NCI-H2081 (cell line): ENCODE data around the gene IGF2BP3.
"Not testable (repeated sequence)": the region's sequence is repeated elsewhere in the genome, so short reads cannot be mapped to it uniquely, and the experiment has no call there.

Source experiments
- DNase-seq, 2 experiments: peaks; one replicate each; lab custom pipeline; 2025; lab: John Stamatoyannopoulos, UW

Gene IGF2BP3

DNA sequence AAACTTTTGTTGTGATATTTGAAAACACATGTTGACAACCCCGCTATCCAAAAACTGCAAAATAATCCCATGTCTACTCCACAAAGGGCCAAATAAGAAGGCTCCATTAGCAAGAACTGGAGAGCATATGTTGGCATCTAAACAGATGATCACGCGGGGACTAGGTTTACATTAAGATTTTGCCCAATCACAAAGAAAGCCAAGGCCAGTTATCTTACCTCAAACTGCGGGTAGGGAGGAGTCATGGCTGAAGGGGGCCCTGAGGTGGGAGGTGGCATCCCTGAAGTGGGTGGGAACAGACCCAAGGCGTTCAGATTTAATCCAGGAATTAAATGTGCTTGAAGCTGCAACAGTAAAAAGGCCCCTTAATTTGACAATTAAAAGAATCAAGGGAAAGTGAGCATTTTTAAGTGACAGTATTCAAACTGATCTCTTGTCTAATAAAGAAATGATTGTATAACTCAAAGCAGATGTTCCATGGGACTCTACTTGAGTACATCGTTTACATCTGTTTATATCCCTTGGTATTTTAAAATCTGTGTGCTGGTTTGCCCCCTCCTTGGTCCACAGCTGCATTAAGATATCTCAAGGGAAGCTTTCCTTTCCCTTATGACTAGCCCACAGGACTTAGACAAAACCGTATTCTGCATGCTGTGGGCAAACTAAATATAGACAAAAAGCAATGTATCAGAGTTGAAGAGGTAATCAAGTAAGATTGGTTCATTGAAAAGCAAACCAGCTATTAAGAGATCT is 128.3 kb downstream of the IGF2BP3 start:
- DNase-seq = no peak

DNA sequence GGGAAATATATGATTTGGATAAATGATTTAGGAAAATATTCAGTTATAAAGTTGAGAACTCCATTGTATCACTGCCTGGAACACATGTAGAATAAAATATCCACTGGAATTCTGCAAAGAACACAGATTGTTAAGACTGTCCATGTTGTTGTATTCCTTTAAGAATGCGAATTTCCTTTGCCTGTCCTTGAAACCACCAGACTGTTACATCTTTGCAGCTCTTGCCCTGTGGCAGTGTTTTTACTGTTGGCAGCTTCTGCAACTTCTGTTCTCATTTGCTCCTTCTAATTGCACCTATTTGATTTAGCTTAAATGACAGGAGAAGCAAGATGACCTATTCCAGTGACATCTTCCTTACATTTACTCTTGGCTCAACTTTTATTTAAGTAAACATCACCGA is 131.4 kb downstream of the IGF2BP3 start:
- DNase-seq = no peak

DNA sequence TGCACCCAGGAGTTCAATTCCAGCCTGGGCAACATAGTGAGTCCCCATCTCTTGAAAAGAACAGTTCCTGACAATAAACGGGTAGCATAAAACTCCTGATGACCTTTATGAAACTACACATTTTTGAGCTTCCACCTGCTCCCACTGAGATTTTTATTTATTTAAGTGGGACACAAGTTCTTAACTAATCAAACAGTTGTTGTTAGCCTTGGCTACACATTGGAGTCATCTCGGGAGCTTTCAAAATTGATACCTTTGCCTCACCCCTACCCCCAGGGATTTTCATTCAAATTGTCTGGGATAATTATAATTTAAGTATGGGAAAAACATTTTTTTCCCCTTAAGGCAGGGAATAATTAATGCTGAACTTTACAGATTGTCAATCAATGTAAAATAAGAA is 131.9 kb downstream of the IGF2BP3 start:
- no peak for DNase-seq

DNA sequence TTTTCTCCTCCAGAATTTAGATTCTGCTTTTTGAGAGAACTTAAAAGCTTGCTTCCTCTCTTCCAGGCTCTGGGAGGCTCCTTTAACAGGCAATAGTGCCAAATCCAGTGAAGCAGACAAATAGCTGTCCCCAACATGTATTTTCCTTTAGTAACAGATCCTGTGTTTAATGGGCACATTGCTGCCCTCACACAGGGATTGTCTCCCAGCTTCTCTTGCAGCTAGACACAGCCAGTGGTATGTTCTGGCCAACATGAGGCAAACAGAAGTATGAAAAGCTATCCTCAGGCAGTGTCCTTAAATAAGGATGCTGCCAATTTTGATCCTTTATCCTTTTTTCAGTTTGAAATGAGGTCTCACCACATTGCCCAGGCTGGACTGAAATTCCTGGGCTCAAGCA is 132.9 kb downstream of the IGF2BP3 start:
- no peak for DNase-seq

DNA sequence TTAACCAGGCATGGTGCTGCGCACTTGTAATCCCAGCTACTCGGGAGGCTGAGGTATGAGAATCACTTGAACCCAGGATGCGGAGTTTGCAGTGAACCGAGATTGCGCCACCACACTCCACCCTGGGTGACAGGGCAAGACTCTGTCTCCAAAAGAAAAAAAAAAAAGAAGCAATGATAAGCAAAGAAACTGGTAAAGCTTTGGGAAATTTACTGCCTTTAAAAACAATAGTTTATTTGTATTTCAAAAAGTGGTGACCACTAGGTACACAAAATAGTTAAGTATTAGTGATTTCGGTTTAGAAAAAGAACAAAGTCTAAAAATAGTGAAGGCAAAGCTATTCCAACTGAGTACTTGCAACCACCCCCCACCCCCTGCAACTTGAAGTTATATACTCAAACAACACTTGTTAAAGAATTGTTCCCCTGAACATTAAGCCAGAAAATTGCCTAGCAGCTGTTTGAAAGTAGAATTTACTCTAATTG is 133.4 kb downstream of the IGF2BP3 start:
- no peak for DNase-seq

DNA sequence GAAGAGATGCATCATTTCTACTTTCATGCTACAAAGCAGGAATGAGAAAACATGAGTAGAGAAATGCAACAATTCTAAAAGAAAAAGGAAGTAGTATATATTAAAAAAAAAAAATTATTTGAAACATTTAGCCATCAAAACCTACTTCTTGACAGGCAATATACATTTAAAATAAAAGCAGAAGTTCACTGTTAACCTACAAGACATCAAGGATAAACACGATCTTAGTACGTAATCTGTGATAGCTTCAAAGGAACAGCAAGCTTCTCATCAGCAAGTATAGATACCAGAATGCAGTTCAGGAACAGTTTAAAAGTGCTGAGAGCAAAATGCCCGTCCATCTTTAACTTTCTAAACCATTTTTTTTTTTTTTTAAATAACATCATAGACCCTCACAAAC is 134.2 kb downstream of the IGF2BP3 start:
- no peak for DNase-seq

DNA sequence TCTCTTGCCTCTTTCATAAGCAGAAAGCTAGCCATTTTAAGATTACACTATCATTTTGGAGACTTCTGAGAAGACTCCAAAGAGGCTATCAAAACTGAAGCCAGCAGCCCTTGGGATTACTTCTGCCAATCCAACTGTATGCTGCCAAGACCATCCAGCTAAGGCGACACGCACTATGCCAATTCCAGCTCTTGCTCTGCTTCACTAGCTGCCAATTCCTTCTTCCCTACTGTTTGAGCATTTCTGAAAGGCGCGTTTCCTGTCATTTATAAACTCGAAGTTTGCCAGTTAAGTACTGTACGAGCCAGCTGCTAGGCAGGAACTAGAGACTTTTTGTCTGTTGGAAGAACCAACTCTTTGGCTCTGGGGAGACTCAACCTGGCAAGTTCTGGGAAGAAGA is 134.7 kb downstream of the IGF2BP3 start:
- DNase-seq = peak in 1 of 2 experiments; percentile 33

DNA sequence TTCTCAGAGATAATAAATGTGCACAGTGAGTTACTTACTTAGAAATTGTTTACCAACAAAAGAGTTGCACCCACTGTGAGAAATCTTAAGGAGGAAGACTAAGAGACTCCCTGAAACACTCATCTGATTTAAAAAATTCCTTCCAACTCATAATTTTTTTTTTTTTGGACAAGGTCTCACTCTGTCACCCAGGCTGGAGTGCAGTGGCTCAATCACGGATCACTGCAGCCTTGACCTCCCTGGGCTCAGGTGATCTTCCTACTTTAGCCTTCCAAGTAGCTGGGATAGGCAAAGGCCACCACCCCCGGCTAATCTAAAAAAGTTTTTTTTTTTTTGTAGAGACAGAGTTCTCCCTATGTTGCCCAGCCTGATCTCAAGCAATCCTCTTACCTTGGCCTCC is 135.2 kb downstream of the IGF2BP3 start:
- DNase-seq = no peak

DNA sequence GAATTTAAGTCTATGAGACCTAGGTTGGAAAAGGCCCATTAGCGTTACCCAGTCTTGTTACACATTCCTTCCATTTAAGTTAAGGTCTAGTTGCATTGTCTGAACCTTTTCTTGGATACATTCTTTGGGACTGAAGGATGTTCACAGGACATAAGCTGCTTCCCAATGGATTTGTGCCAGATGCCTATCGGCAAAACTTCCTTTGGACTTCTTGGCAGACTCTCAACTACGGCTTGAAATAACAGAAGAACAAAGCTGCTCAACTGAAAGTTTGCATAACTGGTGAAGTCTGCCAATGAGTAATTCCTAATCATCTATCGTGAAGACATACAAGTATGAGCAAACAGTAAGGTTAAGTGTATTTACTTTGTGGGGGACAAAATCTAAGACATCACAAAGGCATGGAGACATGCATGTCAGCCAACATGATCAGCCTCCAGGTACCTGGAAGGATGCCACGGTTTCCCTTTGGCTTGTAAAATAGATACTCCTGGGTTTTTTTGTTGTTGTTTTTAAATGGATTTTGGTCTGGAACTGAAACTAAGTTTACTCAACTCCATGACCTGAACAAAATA is 135.7 kb downstream of the IGF2BP3 start:
- peak in 1 of 2 experiments; percentile 62 for DNase-seq

DNA sequence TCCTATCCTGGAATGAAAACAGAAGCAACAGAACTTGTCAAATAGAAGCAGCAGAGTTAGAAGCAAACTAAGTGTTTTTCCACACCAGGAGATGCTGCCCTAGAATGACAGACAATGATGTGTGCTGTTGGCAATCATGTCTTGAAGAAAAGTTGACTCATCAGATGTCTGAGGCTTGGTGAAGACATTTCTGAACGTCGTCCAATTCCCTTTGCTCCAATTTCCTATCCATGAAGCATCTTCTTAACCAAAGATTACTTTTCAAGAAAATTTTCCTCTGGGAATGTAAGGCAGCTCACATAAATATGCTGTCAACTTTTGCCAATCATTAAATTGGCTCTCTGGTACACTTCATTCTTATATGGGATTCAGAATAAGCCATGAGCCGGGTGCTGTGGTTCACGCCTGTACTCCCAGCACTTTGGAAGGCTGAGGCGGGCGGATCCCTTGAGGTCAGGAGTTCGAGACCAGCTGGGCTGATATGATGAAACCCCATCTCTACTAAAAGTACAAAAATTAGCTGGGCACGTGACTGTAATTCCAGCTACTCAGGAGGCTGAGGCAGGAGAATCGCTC is 136.5 kb downstream of the IGF2BP3 start:
- no peak for DNase-seq

DNA sequence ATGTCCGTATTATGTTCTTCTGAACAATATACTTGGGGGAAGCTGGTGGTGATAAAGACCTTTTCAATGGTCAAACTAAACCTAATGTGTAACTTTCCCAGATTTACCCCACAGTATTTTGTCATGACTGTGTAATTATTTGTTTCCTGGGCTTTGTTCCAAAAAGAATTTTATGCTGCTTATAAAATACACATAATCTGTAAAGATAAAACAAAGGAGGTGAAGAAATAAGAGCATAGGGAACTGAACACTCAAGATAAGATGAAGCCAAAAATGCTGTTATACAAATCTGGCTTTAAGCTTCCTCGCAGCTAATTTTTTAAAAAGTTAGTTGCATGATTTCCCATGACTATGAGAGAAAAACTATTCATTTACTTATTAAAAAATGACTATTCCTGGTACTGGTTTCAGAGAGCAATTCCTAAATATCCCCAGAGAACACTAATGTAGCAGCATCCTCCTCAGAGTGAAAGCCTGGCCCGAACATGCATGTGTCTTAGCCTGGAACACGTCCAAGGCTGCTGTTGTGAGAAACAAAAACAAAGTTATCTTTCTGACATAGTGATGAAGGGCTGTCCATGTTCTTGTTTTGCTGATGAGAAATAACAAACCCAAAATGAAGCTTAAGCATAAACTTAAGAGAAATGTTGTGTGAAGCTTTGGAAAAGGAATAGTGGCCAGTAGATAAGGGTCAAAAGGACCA is 137.2 kb downstream of the IGF2BP3 start:
- DNase-seq = peak in 1 of 2 experiments; percentile 45

DNA sequence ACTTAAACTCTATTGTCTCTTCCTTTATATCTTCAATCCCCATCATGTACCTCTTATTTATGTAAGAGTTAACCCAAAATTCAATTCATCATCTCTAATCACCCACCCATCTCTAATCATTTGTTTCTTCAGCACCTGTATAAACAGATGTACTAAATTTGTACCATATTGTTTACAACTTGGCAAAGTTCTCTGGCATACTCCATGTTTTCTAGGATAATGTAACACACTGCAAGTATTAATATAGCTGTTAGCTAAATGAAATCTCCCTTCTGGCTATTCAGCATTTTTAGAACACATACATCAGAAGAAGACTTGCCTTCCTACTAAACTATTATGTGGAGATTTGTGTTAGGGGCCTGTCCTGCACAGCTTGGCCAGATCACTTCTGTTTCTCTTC is 138.1 kb downstream of the IGF2BP3 start:
- peak in 1 of 2 experiments; percentile 75 for DNase-seq

DNA sequence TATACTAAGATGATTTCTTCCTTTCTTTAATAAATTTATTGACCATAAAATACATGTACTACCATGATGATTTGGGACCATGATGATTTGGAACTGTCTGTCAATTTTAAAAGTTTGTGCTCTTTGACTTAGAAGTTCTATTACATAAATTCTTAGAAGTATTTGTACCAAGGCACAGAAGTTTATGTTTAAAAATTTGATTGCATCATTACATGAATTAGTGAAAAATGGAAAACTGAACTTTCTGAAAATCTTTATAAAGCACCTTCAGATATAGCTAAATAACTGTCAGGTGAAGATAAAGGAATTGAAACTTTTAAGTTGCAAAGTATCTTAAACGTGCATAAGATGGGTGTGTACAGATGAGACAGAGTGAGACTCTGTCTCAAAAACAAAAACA is 139.2 kb downstream of the IGF2BP3 start:
- DNase-seq = no peak

DNA sequence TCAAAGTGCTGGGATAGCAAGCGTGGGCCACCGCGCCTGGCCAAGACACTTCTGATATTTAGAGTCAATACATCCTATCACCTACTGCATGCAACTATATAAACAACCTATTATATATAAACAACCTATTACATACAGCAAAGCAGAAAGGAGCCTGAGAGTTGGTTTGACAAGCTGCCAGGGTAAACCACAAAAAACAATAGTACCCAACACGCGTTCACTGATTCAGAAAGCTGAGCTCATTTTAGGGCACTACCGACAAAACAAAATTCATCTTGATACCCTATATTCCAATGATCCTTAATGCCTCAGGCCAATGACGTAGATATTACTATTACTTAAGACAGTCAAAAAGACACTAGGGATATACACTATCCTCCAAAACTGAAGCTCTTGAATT is 154.9 kb downstream of the IGF2BP3 start:
- no peak for DNase-seq

DNA sequence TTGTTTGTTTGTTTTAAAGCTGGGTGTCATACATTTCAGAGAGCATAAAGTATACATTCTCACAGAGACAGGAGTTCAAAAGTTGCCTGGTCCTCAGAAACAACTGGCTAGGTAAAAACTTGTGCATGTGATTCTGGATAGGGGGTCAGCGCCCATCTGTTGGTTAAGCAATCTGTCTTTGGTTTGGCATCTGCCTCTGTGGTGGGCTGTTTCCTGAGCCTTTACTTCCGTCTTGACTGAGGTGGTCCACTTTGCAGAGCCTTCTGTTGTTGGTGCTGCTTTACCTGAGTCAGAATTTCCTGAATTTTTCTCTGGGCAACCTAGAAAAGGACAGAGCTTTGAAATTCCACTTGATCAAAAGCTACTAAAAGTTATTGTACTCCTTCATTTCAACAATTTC is 158.2 kb downstream of the IGF2BP3 start:
- DNase-seq = not testable (repeated sequence)

DNA sequence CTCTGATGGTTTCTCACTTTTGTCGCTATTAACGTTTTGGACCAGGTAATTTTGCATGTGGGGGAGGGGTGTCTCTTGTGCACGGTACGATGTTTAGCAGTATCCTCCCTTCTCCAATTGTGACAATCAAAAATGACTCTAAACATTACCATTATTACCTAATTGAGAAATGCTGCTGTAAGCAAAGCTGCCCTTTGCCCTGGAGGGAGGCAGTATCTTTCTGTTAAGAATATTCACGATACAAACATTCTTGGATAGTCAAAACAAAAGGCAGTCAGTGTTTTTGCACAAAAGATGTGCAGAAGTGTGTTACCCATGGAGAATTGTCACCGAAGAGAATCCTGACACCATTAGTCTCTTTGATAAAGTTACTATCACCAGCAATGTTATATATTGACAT is 161.5 kb downstream of the IGF2BP3 start:
- DNase-seq = no peak

DNA sequence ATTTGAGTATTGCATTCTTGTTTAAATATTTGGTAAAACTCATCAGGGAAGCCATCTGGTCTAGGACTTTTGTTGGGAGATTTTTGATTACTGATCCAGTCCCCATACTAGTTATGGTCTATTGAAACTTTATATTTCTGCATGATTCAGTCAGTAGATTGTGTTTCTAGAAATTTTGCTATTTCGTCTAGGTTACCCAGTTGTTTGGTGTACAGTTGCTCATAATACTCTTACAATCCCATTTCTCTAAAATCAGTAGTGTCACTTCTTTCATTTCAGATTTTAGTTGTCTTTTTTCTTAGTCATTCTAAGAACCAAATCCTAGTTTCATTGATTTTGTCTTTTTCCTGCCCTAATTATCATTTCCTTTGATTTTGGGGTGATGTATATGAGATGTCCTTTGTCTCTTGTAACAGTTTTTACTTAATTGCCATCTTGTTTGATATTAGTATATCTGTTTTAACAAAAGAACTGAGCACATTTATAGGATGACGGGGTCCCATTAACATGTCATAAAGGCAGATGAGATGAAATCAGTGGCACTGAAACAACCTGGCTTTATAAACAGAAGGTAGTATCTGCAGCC is 163.3 kb downstream of the IGF2BP3 start:
- DNase-seq = no peak

DNA sequence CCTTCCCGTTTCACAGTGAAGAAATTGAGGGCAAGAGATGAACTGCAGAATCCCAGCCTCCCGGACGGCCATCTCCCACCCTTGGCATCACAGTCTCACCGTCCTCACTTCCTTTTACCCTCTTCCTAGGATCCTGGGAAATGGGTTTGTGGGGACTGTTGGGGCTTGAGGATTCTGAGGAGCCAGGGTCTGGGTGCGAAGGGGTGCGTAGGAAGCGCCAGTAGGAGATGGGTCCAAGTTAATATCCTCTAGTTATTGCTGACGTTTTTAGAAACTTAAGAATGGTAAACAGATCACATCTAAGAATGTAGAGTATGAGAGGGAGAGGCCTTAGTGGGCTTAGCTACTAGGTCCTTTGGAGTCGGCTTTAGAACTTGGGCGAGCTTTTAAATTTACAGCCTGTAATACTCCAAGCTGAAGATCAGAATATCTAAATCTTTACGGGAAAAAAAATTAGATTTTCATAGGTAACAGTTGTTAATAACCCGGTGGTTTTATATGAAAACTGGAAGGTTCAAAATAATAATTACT is 170.5 kb downstream of the IGF2BP3 start:
- DNase-seq = no peak

DNA sequence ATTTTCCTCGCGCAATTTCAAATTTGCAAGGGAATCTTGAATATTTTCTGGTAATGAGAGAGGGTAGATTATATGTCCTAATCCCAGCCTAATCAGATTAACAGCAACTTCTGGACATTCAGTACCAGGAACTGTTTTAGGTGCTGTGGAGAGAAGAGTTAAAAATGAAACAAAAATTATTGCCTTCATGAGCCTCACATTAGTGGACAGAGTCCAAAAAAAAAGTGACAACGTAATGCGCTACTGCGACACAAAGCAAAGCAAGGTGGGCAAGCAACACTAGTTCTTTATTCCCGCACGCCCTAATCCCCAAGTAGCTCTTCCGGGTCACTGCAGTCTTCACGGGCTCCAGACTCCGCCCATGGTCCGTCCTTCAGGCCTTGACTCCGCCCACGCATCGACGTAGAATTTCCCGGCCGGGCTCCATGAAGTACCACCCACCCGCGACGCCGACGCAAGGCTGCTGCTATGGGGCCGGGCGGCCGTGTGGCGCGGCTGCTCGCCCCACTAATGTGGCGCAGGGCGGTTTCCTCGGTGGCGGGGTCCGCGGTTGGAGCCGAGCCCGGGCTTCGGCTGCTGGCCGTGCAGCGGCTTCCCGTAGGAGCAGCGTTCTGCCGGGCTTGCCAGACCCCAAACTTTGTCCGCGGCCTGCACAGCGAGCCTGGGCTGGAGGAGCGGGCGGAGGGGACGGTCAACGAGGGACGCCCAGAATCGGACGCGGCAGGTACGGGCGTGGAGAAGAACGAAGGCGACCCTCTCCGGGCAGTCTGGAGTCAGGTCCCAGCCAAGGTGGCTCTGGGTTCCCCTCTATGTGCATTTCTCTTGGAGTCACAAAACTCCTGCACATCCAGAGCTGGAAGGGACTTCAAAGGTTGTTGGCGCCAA is 171.2 kb downstream of the IGF2BP3 start, which contains the start of gene MALSU1:
TSS of gene MALSU1 (plus strand) at position 455 of the 885 bp plus-strand sequence. CDS start at position 469, 14 bp downstream.
- DNase-seq = peak; percentile 98 to 99

DNA sequence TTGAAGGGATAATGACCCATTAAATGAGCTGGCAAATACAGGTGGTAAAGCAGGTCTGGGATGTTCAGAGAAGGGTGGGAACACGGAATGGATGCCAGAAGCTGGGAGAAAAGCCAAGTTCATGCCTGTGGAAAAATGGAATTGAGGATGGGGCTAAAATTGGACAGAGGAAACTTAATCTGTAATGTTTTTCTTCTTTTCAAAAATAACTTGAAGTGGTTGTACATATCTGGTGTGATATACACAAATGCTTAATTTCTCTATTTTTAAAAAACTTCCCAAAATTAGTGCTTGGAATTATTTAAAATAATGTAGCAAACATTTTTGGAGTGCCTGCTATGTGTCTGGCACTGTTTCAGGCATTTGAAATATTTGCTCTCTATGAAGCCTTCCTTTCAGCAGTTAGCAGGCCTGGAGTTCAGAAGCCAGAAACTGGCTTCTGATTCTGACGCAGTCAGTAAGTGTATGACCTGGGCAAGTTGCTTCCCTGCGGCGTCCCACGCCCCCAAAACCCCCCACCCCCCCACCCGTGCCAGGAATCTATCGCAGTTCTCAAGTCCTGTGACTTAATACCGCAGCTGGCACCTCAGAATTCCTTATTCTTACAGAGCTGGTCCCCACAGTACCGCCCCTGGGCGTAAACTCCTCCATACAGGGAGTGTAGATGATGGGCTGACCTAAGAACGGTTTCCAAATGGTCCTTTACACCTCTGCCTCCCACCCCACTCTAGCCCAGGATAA is 172.0 kb downstream of the IGF2BP3 start:
- peak in 1 of 2 experiments; percentile 34 for DNase-seq
